Fibroblast of the aortic adventitia (primary cell): ENCODE data around the gene BRD7. TPM values are rescaled to one million over a fixed set of nuclear protein-coding genes. Genes with fewer than 3 reads are reported as not detected.

ENCODE experiments used
- DNase-seq: peaks from one replicate; pipeline ENCODE4 v3.0.0-alpha.2; 2010; ENCODE audit warnings: low read depth
- H3K4me3 ChIP-seq: 2 replicates; pipeline ENCODE4 v1.5.1; 2011; ENCODE audit warnings: low read depth, mild to moderate bottlenecking, control low read depth, low read length, moderate library complexity
- CTCF ChIP-seq: IDR thresholded peaks from 2 replicates; pipeline ENCODE4 v1.5.1; 2011; ENCODE audit warnings: mild to moderate bottlenecking, low read length, control low read depth, inconsistent platforms; ENCODE audit not compliant: insufficient read depth
- total RNA-seq: library from RNA; depleted of rRNA; stranded (reverse); fragments of >200 nt; gene quantifications from 2 replicates; pipeline ENCODE4 v1.2.3, GENCODE V29; 2012; ENCODE audit warnings: low replicate concordance

The BRD7 gene
- total RNA-seq, 1 donor, result 34.0 TPM

- no peak for DNase-seq
These were observed 78.6 kb downstream of the BRD7 start for GRCh38 chr16:50289950-50290764.

GRCh38 chr16:50288920-50289319 lies 79.9 kb downstream of the BRD7 start:
- no peak overlapping the region for H3K4me3 ChIP-seq
- no peak for TF ChIP-seq CTCF
- DNase-seq, result no peak

More at GRCh38 chr16:50289950-50290764, 78.6 kb downstream of the BRD7 start:
- TF ChIP-seq CTCF, result no peak
- H3K4me3 ChIP-seq, result no peak overlapping the region

- H3K4me3 ChIP-seq, result no peak overlapping the region
- DNase-seq, result no peak
- no peak for TF ChIP-seq CTCF
These were observed 80.8 kb downstream of the BRD7 start for GRCh38 chr16:50288026-50288425.

GRCh38 chr16:50286681-50287080 lies 82.1 kb downstream of the BRD7 start:
- DNase-seq, result no peak
- no peak overlapping the region for H3K4me3 ChIP-seq
- no peak for TF ChIP-seq CTCF

- TF ChIP-seq CTCF, result no peak
- no peak overlapping the region for H3K4me3 ChIP-seq
- DNase-seq, result no peak
These were observed 83.3 kb downstream of the BRD7 start for GRCh38 chr16:50285406-50286003.

- no peak for TF ChIP-seq CTCF
- DNase-seq, result no peak
- H3K4me3 ChIP-seq, result no peak overlapping the region
These were observed 84.5 kb downstream of the BRD7 start for GRCh38 chr16:50284131-50284911.
